NCI-H128 (cell line): Measurements from ENCODE around the gene KRT20.
A peak's percentile ranks its signal among the peaks of the same experiment; 100 is the strongest.
"Not testable (repeated sequence)": the region's sequence is repeated elsewhere in the genome, so short reads cannot be mapped to it uniquely, and the experiment has no call there.

Experiments
- DNase-seq: peaks from one replicate; lab custom pipeline; 2025; ENCODE audit not compliant: unreplicated experiment; lab: John Stamatoyannopoulos, UW

KRT20 gene

GRCh38 chr17:40884708-40885512 is at the start of gene KRT20:
TSS of gene KRT20 (minus strand) at chr17:40885242. CDS start at chr17:40885185, 57 bp downstream.
- no peak for DNase-seq

DNA sequence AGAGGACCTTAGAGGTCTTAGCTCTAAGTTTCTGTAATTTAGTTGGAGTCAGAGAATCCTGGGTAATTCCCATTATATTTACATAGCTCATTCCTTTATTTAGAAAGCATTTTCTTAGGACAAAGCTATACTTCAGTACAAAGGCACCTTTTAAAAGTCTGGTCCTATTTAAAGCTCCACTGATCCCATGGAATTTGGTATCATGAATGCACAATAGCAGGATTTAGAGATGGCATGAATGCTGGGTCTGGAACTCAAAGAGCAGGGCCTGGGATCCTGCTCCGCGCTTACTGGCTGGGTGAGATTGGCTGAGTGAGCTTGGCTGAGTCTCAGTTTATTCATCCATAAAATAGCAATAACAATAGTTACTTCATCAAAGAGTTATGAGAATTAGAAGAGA is 47.6 kb upstream of the KRT20 start:
- no peak for DNase-seq

DNA sequence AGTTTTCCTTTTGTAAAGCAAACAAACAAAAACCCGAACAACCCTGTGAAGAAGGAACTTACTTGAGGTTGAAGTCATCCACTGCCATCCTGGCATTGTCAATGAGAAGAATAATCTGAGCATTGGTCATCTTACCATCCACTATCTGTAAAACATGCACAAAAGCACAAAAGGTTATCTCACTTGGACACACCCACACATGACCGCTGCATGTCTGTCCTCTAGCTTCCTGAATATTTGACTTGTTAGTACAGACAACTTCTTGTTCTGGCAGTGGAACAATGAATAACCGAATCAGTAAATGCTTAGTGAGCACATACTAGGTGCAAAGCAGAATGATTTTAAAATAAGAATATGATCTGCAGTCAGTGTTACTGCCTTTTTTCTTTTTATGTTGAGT is 46.3 kb upstream of the KRT20 start:
- no peak for DNase-seq

DNA sequence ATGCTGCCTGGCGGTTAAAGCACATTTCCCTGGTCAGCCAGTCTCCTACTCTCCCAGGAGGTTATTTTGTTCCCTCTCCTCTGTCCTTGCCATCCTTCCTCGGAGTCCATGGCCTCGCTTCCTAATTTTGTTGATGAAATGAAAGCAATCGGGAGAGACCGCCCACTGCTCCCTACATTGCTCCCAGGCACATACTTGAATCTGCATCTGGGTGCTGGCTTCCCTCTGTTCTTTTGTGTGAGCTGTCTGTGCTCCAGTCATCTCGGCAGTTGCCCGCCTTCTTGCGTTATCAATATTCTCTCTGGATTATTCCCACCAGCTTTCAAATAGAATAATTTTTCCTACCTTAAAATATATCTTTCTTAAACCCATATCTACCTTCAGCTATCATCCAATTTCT is 41.3 kb upstream of the KRT20 start:
- no peak for DNase-seq

- DNase-seq = no peak
These were observed 37.2 kb upstream of the KRT20 start for GRCh38 chr17:40922239-40922638.

DNA sequence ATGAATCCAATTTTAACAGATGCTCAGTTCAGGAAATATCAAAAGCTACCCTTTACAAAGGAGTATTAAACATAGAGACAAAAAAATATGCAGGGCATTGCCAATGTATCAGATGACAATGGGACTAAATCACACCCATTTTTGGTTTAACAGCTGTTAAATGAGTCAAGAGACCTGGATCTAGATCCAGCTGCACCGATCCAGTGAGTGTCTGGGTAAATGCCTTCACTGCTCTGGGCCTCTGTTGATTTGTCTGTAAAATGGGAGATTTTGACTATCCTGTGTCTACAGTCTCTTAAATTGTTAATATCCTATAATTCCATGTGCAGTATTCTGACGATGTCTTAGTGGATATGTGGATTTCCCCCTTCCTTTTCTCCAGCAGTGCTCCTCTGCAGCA is 36.0 kb upstream of the KRT20 start:
- no peak for DNase-seq

GRCh38 chr17:40917116-40917515 is 32.1 kb upstream of the KRT20 start:
- not testable (repeated sequence) for DNase-seq

GRCh38 chr17:40916366-40916765 is 31.3 kb upstream of the KRT20 start:
- DNase-seq = no peak

GRCh38 chr17:40915721-40916256 is 30.7 kb upstream of the KRT20 start:
- DNase-seq = no peak

DNA sequence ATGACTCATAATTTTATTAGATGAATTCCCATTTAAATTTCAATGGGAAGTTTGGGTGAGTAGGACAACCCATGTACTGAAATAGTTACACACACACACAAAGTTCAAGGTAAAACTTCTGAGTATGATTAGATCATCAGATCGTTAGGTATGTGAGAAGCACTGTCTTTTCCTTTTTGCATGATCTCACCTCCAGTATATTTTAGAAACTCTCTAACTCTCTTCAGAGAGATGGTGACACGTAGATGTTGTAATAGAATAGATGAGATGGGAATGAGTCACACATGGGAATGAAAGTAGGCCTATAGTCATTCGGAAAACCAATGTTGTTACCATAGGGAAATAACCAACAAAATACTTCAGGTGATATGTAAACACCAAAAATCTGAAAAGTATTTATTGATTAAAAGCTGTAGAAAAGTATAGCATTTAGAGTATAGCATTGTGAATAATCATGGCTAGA is 30.2 kb upstream of the KRT20 start:
- DNase-seq = no peak

- DNase-seq = no peak
These were observed 29.2 kb upstream of the KRT20 start for GRCh38 chr17:40914075-40914855.

GRCh38 chr17:40912486-40913210 is 27.6 kb upstream of the KRT20 start:
- DNase-seq = no peak

DNA sequence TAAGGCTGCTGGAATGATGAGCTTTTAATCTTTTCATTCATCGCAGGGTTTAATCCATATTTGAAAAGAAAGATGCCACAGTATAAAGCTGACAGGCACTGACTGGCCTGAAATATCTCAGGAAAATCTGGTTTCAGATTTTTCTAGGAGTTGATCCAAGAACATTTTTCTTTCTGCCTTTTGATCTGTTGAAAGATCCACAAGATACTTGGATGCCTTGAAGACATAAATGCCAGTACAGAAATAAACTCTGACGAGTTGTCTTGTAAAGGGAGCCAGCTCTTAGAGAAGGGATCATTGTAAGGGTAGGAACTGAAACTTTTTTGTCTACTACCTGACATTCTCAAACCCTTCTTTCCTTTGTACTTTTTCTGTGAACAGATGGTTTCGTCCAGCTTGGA is 25.4 kb upstream of the KRT20 start:
- DNase-seq = no peak

DNA sequence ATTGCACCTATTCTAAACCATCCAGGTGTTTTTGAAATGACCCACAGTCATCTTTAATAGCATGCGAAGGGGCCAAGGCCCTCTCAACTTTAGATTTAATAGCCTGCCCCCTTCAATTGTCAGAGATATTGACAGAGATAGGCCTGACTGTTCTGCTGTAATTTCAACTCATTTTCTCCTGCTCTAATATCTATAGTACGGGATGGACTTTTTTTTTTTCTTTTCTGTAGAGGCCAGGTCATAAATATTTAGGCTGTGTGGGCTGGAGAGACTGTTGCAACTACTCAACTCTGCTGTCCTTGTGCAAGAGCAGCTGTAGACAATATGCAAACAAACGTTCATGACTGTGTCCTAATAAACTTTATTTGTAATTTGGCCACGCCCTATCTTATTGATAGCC is 24.7 kb upstream of the KRT20 start:
- no peak for DNase-seq

DNA sequence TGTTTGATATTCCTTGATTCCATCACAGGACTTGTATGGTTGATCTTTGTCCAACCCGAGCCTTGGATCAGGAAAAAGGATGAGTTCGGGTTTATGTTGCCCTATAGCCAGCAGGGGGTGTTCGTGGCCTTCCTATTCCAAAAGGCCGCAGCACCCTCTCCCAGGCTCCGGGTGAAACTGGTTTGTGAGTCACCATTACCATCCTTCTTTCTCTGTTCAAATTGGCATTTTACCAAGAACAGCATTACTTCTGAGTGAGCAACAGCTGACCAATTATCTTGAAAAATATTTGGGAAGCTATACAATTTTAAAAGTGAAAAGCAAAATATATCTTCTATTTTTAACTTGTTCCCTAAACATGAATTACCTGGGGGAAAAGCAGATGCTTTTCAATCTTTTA is 24.3 kb upstream of the KRT20 start:
- DNase-seq = peak; percentile 23

GRCh38 chr17:40906613-40907012 is 21.6 kb upstream of the KRT20 start:
- DNase-seq = no peak

- DNase-seq = no peak
These were observed 20.3 kb upstream of the KRT20 start for GRCh38 chr17:40905370-40905769.

GRCh38 chr17:40903129-40903847 is 18.2 kb upstream of the KRT20 start:
- DNase-seq = no peak

DNA sequence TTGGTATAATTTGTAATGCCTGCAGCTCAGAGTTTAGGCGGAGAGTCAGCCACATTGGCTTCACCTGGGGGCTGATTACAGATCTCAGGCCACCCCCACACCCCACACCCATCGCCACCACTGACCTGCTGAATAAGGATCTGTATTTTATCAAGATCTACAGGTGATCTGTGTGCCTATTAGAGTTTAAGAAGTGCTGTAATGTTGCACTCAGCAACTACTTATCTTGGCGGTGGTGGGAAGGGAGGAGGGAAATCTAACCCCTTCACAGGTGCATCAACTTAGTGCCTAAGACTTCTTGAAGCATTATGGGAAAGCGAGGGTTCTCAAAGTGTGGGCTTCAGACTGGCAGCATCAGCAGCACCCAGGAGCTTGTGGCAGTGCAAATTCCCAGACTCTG is 17.5 kb upstream of the KRT20 start:
- no peak for DNase-seq

GRCh38 chr17:40901981-40902474 is 17.0 kb upstream of the KRT20 start:
- DNase-seq = no peak
